Hepatocyte (in vitro differentiated cells): Measurements from ENCODE around the gene RNPS1. TPM values are rescaled to one million over a fixed set of nuclear protein-coding genes. Genes with fewer than 3 reads are reported as not detected.

ENCODE experiments used
- DNase-seq: peaks from one replicate; pipeline ENCODE4 v3.0.0-alpha.2; 2016; ENCODE audit warnings: low spot score
- H2AFZ ChIP-seq: fragments of 200-600 bp; sonication (generic); 2 replicates; pipeline ENCODE4 v1.6.0; 2016; ENCODE audit warnings: antibody characterized with exemption, mild to moderate bottlenecking
- H3K27ac ChIP-seq: fragments of 200-600 bp; sonication (generic); 2 replicates; pipeline ENCODE4 v1.5.1; 2016; ENCODE audit warnings: mild to moderate bottlenecking
- H3K27me3 ChIP-seq: fragments of 200-600 bp; sonication (generic); 2 replicates; pipeline ENCODE4 v1.6.1; 2016
- H3K36me3 ChIP-seq: fragments of 200-600 bp; sonication (generic); replicated peaks from 2 replicates; pipeline ENCODE4 v1.5.1; 2016; ENCODE audit warnings: low read depth; ENCODE audit not compliant: insufficient read depth
- H3K4me1 ChIP-seq: fragments of 200-600 bp; sonication (generic); 2 replicates; pipeline ENCODE4 v1.5.1; 2016; ENCODE audit warnings: mild to moderate bottlenecking, moderate library complexity; ENCODE audit not compliant: insufficient read depth
- H3K4me2 ChIP-seq: fragments of 200-600 bp; sonication (generic); 2 replicates; pipeline ENCODE4 v1.6.0; 2016
- H3K4me3 ChIP-seq: fragments of 200-600 bp; sonication (generic); 2 replicates; pipeline ENCODE4 v1.5.1; 2016; ENCODE audit warnings: mild to moderate bottlenecking
- H3K79me2 ChIP-seq: fragments of 200-600 bp; sonication (generic); 2 replicates; pipeline ENCODE4 v1.6.0; 2017; ENCODE audit warnings: mild to moderate bottlenecking
- H3K9me2 ChIP-seq: fragments of 200-600 bp; sonication (generic); replicated peaks from 2 replicates; pipeline ENCODE4 v1.6.0; 2017; ENCODE audit warnings: mild to moderate bottlenecking; ENCODE audit not compliant: insufficient read depth
- H3K9me3 ChIP-seq: fragments of 200-600 bp; sonication (generic); 2 replicates; pipeline ENCODE4 v1.5.1; 2016; ENCODE audit warnings: low read depth, mild to moderate bottlenecking
- H4K20me1 ChIP-seq: fragments of 200-600 bp; sonication (generic); 2 replicates; pipeline ENCODE4 v1.6.0; 2016; ENCODE audit warnings: mild to moderate bottlenecking; ENCODE audit not compliant: insufficient read depth, poor library complexity, severe bottlenecking
- CTCF ChIP-seq: fragments of 200-600 bp; sonication (generic); IDR thresholded peaks from 2 replicates; pipeline ENCODE4 v1.5.1; 2016; ENCODE audit warnings: antibody characterized with exemption, mild to moderate bottlenecking; ENCODE audit not compliant: poor library complexity
- EZH2 ChIP-seq: fragments of 200-600 bp; sonication (generic); IDR thresholded peaks from 2 replicates; pipeline ENCODE4 v1.6.1; 2016; ENCODE audit warnings: antibody characterized with exemption, mild to moderate bottlenecking, borderline replicate concordance
- EZH2phosphoT487 ChIP-seq: fragments of 200-600 bp; sonication (generic); IDR thresholded peaks from one replicate; pipeline ENCODE4 v1.6.1; 2018; ENCODE audit warnings: antibody characterized with exemption, mild to moderate bottlenecking, low read depth, moderate library complexity; ENCODE audit not compliant: unreplicated experiment, severe bottlenecking
- WGBS: methylation state at CpG from one replicate; pipeline ENCODE4 v1.1.6; 2016; ENCODE audit warnings: low lambda C conversion rate; ENCODE audit errors: missing lambda C conversion rate; 5-methylcytosine and 5-hydroxymethylcytosine counted together
- polyA plus RNA-seq: library from polyadenylated mRNA; unstranded; fragments of >200 nt; fragmentation: Nextera tagmentation; extraction: Ambion mirVana; gene quantifications from 2 replicates; pipeline ENCODE4 v1.2.1, GENCODE V29; 2016
- total RNA-seq: library from RNA; depleted of rRNA; stranded (reverse); fragments of >200 nt; gene quantifications from 2 replicates; pipeline ENCODE4 v1.2.3, GENCODE V29; 2014

RNPS1 gene
- total and polyA plus RNA-seq, 2 experiments from 2014 or later, result 128 to 198 TPM

- H3K27ac ChIP-seq, result no peak overlapping the region
- H3K9me2 ChIP-seq, result no peaks in the 10 kb centered on the region
- H4K20me1 ChIP-seq, result peaks cover 14% of the 10 kb centered on the region
- TF ChIP-seq EZH2 (peak; percentile 80), EZH2phosphoT487 (no peak), CTCF (no peak)
- no peaks in the 10 kb centered on the region for H3K79me2 ChIP-seq
- H3K9me3 ChIP-seq, result no peaks in the 10 kb centered on the region
- H3K4me3 ChIP-seq, result peak overlapping the region; percentile 23
- no peak overlapping the region for H2AFZ ChIP-seq
- H3K4me1 ChIP-seq, result peaks cover 16% of the 10 kb centered on the region
- H3K27me3 ChIP-seq, result peaks cover 26% of the 10 kb centered on the region
- no peaks in the 10 kb centered on the region for H3K36me3 ChIP-seq
- DNase-seq, result no peak
- 0% methylated on average over 1 of the region's 40 CpGs for WGBS
- H3K4me2 ChIP-seq, result peak overlapping the region; percentile 87
Measured at GRCh38 chr16:2237102-2237482, 30.8 kb downstream of the RNPS1 start.

- Histone ChIP-seq H3K27me3 (peaks cover 26% of the 10 kb centered on the region), H2AFZ (no peak within 1 kb of the TSS), H3K36me3 (no peaks in the 10 kb centered on the region), H3K4me1 (peaks cover 16% of the 10 kb centered on the region), H3K27ac (no peak within 1 kb of the TSS), H4K20me1 (peaks cover 14% of the 10 kb centered on the region), H3K9me2 (no peaks in the 10 kb centered on the region), H3K4me2 (peak within 1 kb of the TSS; percentile 87), H3K79me2 (no peaks in the 10 kb centered on the region), H3K4me3 (peak within 1 kb of the TSS; percentile 23), H3K9me3 (no peaks in the 10 kb centered on the region)
- DNase-seq, result peak; percentile 59
- 6% methylated on average over 43 of the region's 64 CpGs for WGBS
- TF ChIP-seq EZH2, result no peak
- TF ChIP-seq EZH2phosphoT487, result peak; percentile 59
Measured at GRCh38 chr16:2236337-2237101, 31.4 kb downstream of the RNPS1 start, which contains the start of gene DNASE1L2. Gene DNASE1L2, plus strand, starts transcription at chr16:2236444. Its CDS starts 373 bp downstream, at chr16:2236817.

- TF ChIP-seq EZH2, result no peak
- TF ChIP-seq CTCF, result no peak
- no peak for TF ChIP-seq EZH2phosphoT487
- Histone ChIP-seq H2AFZ (no peak overlapping the region), H3K27ac (no peak overlapping the region), H3K27me3 (peaks cover 26% of the 10 kb centered on the region), H3K9me3 (no peaks in the 10 kb centered on the region), H3K4me3 (no peak overlapping the region), H4K20me1 (peaks cover 14% of the 10 kb centered on the region), H3K79me2 (no peaks in the 10 kb centered on the region), H3K4me2 (peak overlapping the region; percentile 87), H3K9me2 (no peaks in the 10 kb centered on the region), H3K36me3 (no peaks in the 10 kb centered on the region), H3K4me1 (peaks cover 16% of the 10 kb centered on the region)
- 85% methylated on average over 18 of the region's 19 CpGs for WGBS
- no peak for DNase-seq
Measured at GRCh38 chr16:2235695-2236336, 32.1 kb downstream of the RNPS1 start.

- H3K79me2 ChIP-seq, result no peaks in the 10 kb centered on the region
- H4K20me1 ChIP-seq, result peaks cover 14% of the 10 kb centered on the region
- H3K9me2 ChIP-seq, result no peaks in the 10 kb centered on the region
- H3K4me2 ChIP-seq, result no peak overlapping the region
- H3K9me3 ChIP-seq, result no peaks in the 10 kb centered on the region
- DNase-seq, result no peak
- no peak overlapping the region for H3K4me3 ChIP-seq
- TF ChIP-seq CTCF, result no peak
- no peak for TF ChIP-seq EZH2
- no peak for TF ChIP-seq EZH2phosphoT487
- peaks cover 16% of the 10 kb centered on the region for H3K4me1 ChIP-seq
- H3K36me3 ChIP-seq, result no peaks in the 10 kb centered on the region
- peaks cover 26% of the 10 kb centered on the region for H3K27me3 ChIP-seq
- 97% methylated on average over 27 of the region's 28 CpGs for WGBS
- H3K27ac ChIP-seq, result no peak overlapping the region
- H2AFZ ChIP-seq, result no peak overlapping the region
Measured at GRCh38 chr16:2235234-2235651, 32.7 kb downstream of the RNPS1 start.
